Chondrocyte (in vitro differentiated cells): Measurements from ENCODE around the gene MMP2. TPM values are rescaled to one million over a fixed set of nuclear protein-coding genes. Genes with fewer than 3 reads are reported as not detected.

Source experiments
- DNase-seq: peaks from one replicate; pipeline ENCODE4 v3.0.0; 2021; ENCODE audit warnings: mixed read lengths, low spot score
- H3K27ac Mint-ChIP-seq: one replicate; pipeline ENCODE4 v1.8.0; 2021; ENCODE audit warnings: mild to moderate bottlenecking, moderate library complexity, mixed read lengths; ENCODE audit not compliant: unreplicated experiment
- H3K27me3 Mint-ChIP-seq: 2 replicates; pipeline ENCODE4 v1.8.0; 2021; ENCODE audit warnings: low read depth, mixed read lengths
- H3K36me3 Mint-ChIP-seq: 2 replicates; pipeline ENCODE4 v1.8.0; 2021; ENCODE audit warnings: low read depth, mixed read lengths
- H3K4me1 Mint-ChIP-seq: 2 replicates; pipeline ENCODE4 v1.8.0; 2021; ENCODE audit warnings: low read depth, mild to moderate bottlenecking, mixed read lengths
- H3K4me3 Mint-ChIP-seq: one replicate; pipeline ENCODE4 v1.8.0; 2021; ENCODE audit warnings: mild to moderate bottlenecking, moderate library complexity, mixed read lengths; ENCODE audit not compliant: unreplicated experiment
- H3K9me3 Mint-ChIP-seq: 2 replicates; pipeline ENCODE4 v1.8.0; 2021; ENCODE audit warnings: low read depth, mixed read lengths
- total RNA-seq: library from RNA; stranded (reverse); gene quantifications from 3 replicates; pipeline ENCODE4 v1.2.1, GENCODE V29; 2021
- TF ChIP-seq, protein P1 (sequence below): fragments of 200-600 bp; sonication (generic); IDR thresholded peaks from 2 replicates; pipeline ENCODE4 v1.5.0; 2021; ENCODE audit warnings: antibody characterized with exemption, mild to moderate bottlenecking, moderate library complexity

Gene MMP2
- total RNA-seq, 1 donor from 2014 or later = 227 TPM

GRCh38 chr16:55542459-55543082, 63.6 kb downstream of the MMP2 start:
- H3K27ac Mint-ChIP-seq = no peak overlapping the region
- H3K9me3 Mint-ChIP-seq = no peaks in the 10 kb centered on the region
- no peak overlapping the region for H3K4me3 Mint-ChIP-seq
- no peaks in the 10 kb centered on the region for H3K4me1 Mint-ChIP-seq
- H3K36me3 Mint-ChIP-seq = peaks cover 2% of the 10 kb centered on the region
- TF ChIP-seq, protein P1, sequence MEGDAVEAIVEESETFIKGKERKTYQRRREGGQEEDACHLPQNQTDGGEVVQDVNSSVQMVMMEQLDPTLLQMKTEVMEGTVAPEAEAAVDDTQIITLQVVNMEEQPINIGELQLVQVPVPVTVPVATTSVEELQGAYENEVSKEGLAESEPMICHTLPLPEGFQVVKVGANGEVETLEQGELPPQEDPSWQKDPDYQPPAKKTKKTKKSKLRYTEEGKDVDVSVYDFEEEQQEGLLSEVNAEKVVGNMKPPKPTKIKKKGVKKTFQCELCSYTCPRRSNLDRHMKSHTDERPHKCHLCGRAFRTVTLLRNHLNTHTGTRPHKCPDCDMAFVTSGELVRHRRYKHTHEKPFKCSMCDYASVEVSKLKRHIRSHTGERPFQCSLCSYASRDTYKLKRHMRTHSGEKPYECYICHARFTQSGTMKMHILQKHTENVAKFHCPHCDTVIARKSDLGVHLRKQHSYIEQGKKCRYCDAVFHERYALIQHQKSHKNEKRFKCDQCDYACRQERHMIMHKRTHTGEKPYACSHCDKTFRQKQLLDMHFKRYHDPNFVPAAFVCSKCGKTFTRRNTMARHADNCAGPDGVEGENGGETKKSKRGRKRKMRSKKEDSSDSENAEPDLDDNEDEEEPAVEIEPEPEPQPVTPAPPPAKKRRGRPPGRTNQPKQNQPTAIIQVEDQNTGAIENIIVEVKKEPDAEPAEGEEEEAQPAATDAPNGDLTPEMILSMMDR = no peak
- DNase-seq = no peak
- no peaks in the 10 kb centered on the region for H3K27me3 Mint-ChIP-seq

GRCh38 chr16:55543472-55543871, 64.5 kb downstream of the MMP2 start:
- no peak for DNase-seq
- Mint-ChIP-seq H3K4me1 (no peaks in the 10 kb centered on the region), H3K4me3 (no peak overlapping the region), H3K27me3 (no peaks in the 10 kb centered on the region), H3K27ac (no peak overlapping the region), H3K36me3 (no peaks in the 10 kb centered on the region), H3K9me3 (no peaks in the 10 kb centered on the region)
- TF ChIP-seq, protein P1 = peak; percentile 90

GRCh38 chr16:55552621-55553020, 73.6 kb downstream of the MMP2 start:
- no peak for DNase-seq

DNA sequence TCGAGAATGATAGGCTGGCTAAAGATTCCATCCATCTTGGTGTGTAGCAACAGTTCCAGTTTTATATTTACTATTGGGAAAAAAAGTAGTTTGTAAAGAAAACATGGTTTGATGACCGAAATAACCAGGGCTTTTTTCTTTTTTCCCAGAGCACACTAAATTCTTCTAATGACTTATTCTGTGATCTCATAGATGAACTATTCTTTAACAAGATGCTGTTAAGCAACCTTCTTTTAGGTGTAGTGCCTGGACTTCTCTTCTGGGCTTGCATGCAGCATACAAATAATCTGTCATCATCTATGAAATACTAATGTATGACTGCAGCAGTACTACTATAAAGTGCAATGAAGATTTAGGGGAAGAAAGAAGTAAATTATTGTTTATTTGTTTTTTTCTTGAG, 76.4 kb downstream of the MMP2 start:
- Mint-ChIP-seq H3K36me3 (peaks cover 16% of the 10 kb centered on the region), H3K4me3 (no peak overlapping the region), H3K27me3 (no peaks in the 10 kb centered on the region), H3K9me3 (peaks cover 12% of the 10 kb centered on the region), H3K27ac (no peak overlapping the region), H3K4me1 (peaks cover 45% of the 10 kb centered on the region)
- TF ChIP-seq, protein P1 = no peak
- DNase-seq = no peak

More at GRCh38 chr16:55552621-55553020, 73.6 kb downstream of the MMP2 start:
- TF ChIP-seq, protein P1 = no peak
- H3K36me3 Mint-ChIP-seq = peaks cover 15% of the 10 kb centered on the region
- no peak overlapping the region for H3K4me3 Mint-ChIP-seq
- H3K9me3 Mint-ChIP-seq = peaks cover 12% of the 10 kb centered on the region
- no peaks in the 10 kb centered on the region for H3K27me3 Mint-ChIP-seq
- H3K27ac Mint-ChIP-seq = no peak overlapping the region
- peaks cover 18% of the 10 kb centered on the region for H3K4me1 Mint-ChIP-seq

Other genes starting within 250 kb of the MMP2 start
- gene IRX6, start 155.0 kb upstream of the MMP2 start, total RNA-seq = not detected in 3 replicates
- gene LPCAT2, start 29.9 kb downstream of the MMP2 start, total RNA-seq = 15.2 to 18.7 TPM (median 17.4 TPM) in 3 replicates
- 0.35 to 0.56 TPM (median 0.36 TPM) in 3 replicates for gene CAPNS2, start 87.5 kb downstream of the MMP2 start, total RNA-seq
- not detected in 3 replicates for gene SLC6A2, start 176.8 kb downstream of the MMP2 start, total RNA-seq